ENCODE measurements around the gene IL1RL1. TPM values are rescaled to one million over a fixed set of nuclear protein-coding genes. Genes with fewer than 3 reads are reported as not detected.
"Not testable (repeated sequence)": the region's sequence is repeated elsewhere in the genome, so short reads cannot be mapped to it uniquely, and the experiment has no call there.

IL1RL1 gene
- total RNA-seq, 2 experiments from 2014 or later, result 0.10 to 0.18 TPM

GRCh38 chr2:102304711-102305611 lies 6.4 kb upstream of the IL1RL1 start:
- H3K27me3 Mint-ChIP-seq, result peaks cover 11% of the 10 kb centered on the region
- H3K27ac Mint-ChIP-seq, result peak overlapping the region; percentile 83
- DNase-seq, result peak; percentile 22

GRCh38 chr2:102306125-102306524 lies 5.2 kb upstream of the IL1RL1 start:
- peaks cover 2% of the 10 kb centered on the region for H3K36me3 Mint-ChIP-seq
- H3K27ac Mint-ChIP-seq, result peak overlapping the region; percentile 83
- H3K4me1 Mint-ChIP-seq, result peaks cover 31% of the 10 kb centered on the region
- DNase-seq, result no peak
- peaks cover 11% of the 10 kb centered on the region for H3K27me3 Mint-ChIP-seq
- H3K4me3 Mint-ChIP-seq, result no peak overlapping the region
- H3K9me3 Mint-ChIP-seq, result no peaks in the 10 kb centered on the region

More at GRCh38 chr2:102304711-102305611, 6.4 kb upstream of the IL1RL1 start:
- Mint-ChIP-seq H3K36me3 (peaks cover 2% of the 10 kb centered on the region), H3K9me3 (no peaks in the 10 kb centered on the region), H3K4me1 (peaks cover 38% of the 10 kb centered on the region), H3K4me3 (no peak overlapping the region)

- Mint-ChIP-seq H3K27ac (no peak overlapping the region), H3K27me3 (peaks cover 6% of the 10 kb centered on the region), H3K9me3 (no peaks in the 10 kb centered on the region), H3K4me1 (no peaks in the 10 kb centered on the region), H3K4me3 (no peak overlapping the region), H3K36me3 (no peaks in the 10 kb centered on the region)
- DNase-seq, result no peak
These were observed 1.7 kb downstream of the IL1RL1 start for GRCh38 chr2:102313025-102313424.

- DNase-seq, result no peak
- Mint-ChIP-seq H3K4me3 (no peak overlapping the region), H3K9me3 (no peaks in the 10 kb centered on the region), H3K27me3 (peaks cover 3% of the 10 kb centered on the region), H3K4me1 (no peaks in the 10 kb centered on the region), H3K27ac (no peak overlapping the region), H3K36me3 (no peaks in the 10 kb centered on the region)
These were observed 2.1 kb downstream of the IL1RL1 start for GRCh38 chr2:102313471-102313870.

- Mint-ChIP-seq H3K36me3 (no peaks in the 10 kb centered on the region), H3K27ac (no peak overlapping the region), H3K27me3 (no peaks in the 10 kb centered on the region), H3K4me3 (no peak overlapping the region), H3K9me3 (no peaks in the 10 kb centered on the region), H3K4me1 (no peaks in the 10 kb centered on the region)
- DNase-seq, result no peak
These were observed 2.6 kb downstream of the IL1RL1 start for GRCh38 chr2:102313950-102314349.

- DNase-seq, result no peak
- Mint-ChIP-seq H3K4me3 (no peak overlapping the region), H3K4me1 (no peaks in the 10 kb centered on the region), H3K9me3 (no peaks in the 10 kb centered on the region), H3K27ac (no peak overlapping the region), H3K36me3 (no peaks in the 10 kb centered on the region), H3K27me3 (no peaks in the 10 kb centered on the region)
These were observed 4.6 kb downstream of the IL1RL1 start for GRCh38 chr2:102315921-102316320.

- Mint-ChIP-seq H3K9me3 (no peaks in the 10 kb centered on the region), H3K36me3 (no peaks in the 10 kb centered on the region), H3K27ac (no peak overlapping the region), H3K4me1 (no peaks in the 10 kb centered on the region), H3K27me3 (no peaks in the 10 kb centered on the region), H3K4me3 (no peak overlapping the region)
- DNase-seq, result no peak
These were observed 6.4 kb downstream of the IL1RL1 start for GRCh38 chr2:102317715-102318114.

- DNase-seq, result no peak
- Mint-ChIP-seq H3K27ac (no peak overlapping the region), H3K36me3 (no peaks in the 10 kb centered on the region), H3K4me1 (no peaks in the 10 kb centered on the region), H3K4me3 (no peak overlapping the region), H3K27me3 (no peaks in the 10 kb centered on the region), H3K9me3 (no peaks in the 10 kb centered on the region)
These were observed 7.1 kb downstream of the IL1RL1 start for GRCh38 chr2:102318437-102318836.

GRCh38 chr2:102321941-102322719 lies 10.8 kb downstream of the IL1RL1 start:
- no peaks in the 10 kb centered on the region for H3K36me3 Mint-ChIP-seq
- H3K9me3 Mint-ChIP-seq, result peaks cover 4% of the 10 kb centered on the region
- peaks cover 1% of the 10 kb centered on the region for H3K4me1 Mint-ChIP-seq
- DNase-seq, result no peak
- no peak overlapping the region for H3K27ac Mint-ChIP-seq
- no peak overlapping the region for H3K4me3 Mint-ChIP-seq
- peaks cover 3% of the 10 kb centered on the region for H3K27me3 Mint-ChIP-seq

GRCh38 chr2:102324914-102325313 lies 13.6 kb downstream of the IL1RL1 start:
- H3K36me3 Mint-ChIP-seq, H3K27ac Mint-ChIP-seq, DNase-seq, H3K9me3 Mint-ChIP-seq, H3K4me1 Mint-ChIP-seq, H3K27me3 Mint-ChIP-seq, H3K4me3 Mint-ChIP-seq: not testable (repeated sequence)

GRCh38 chr2:102331311-102331980 lies 20.1 kb downstream of the IL1RL1 start:
- no peak overlapping the region for H3K4me3 Mint-ChIP-seq
- no peaks in the 10 kb centered on the region for H3K27me3 Mint-ChIP-seq
- H3K9me3 Mint-ChIP-seq, result peaks cover 2% of the 10 kb centered on the region
- peaks cover 10% of the 10 kb centered on the region for H3K4me1 Mint-ChIP-seq
- no peak overlapping the region for H3K27ac Mint-ChIP-seq
- no peak for DNase-seq
- H3K36me3 Mint-ChIP-seq, result no peaks in the 10 kb centered on the region

- H3K27ac Mint-ChIP-seq, result no peak overlapping the region
- H3K36me3 Mint-ChIP-seq, result no peaks in the 10 kb centered on the region
- H3K4me1 Mint-ChIP-seq, result peaks cover 20% of the 10 kb centered on the region
- DNase-seq, result no peak
- no peaks in the 10 kb centered on the region for H3K9me3 Mint-ChIP-seq
- no peak overlapping the region for H3K4me3 Mint-ChIP-seq
- H3K27me3 Mint-ChIP-seq, result no peaks in the 10 kb centered on the region
These were observed 23.1 kb downstream of the IL1RL1 start for GRCh38 chr2:102334486-102334885.

GRCh38 chr2:102335871-102336366 lies 24.6 kb downstream of the IL1RL1 start:
- Mint-ChIP-seq H3K27me3 (no peaks in the 10 kb centered on the region), H3K9me3 (no peaks in the 10 kb centered on the region), H3K27ac (no peak overlapping the region)

GRCh38 chr2:102336502-102336945 lies 25.2 kb downstream of the IL1RL1 start:
- Mint-ChIP-seq H3K9me3 (no peaks in the 10 kb centered on the region), H3K36me3 (no peaks in the 10 kb centered on the region), H3K4me3 (no peak overlapping the region), H3K27ac (no peak overlapping the region), H3K27me3 (no peaks in the 10 kb centered on the region), H3K4me1 (peaks cover 20% of the 10 kb centered on the region)
- DNase-seq, result no peak

More at GRCh38 chr2:102335871-102336366, 24.6 kb downstream of the IL1RL1 start:
- DNase-seq, result no peak
- Mint-ChIP-seq H3K36me3 (no peaks in the 10 kb centered on the region), H3K4me3 (no peak overlapping the region), H3K4me1 (peaks cover 20% of the 10 kb centered on the region)

GRCh38 chr2:102337012-102337411 lies 25.6 kb downstream of the IL1RL1 start:
- H3K27me3 Mint-ChIP-seq, result no peaks in the 10 kb centered on the region
- DNase-seq, result no peak
- no peaks in the 10 kb centered on the region for H3K9me3 Mint-ChIP-seq
- H3K27ac Mint-ChIP-seq, result no peak overlapping the region
- H3K4me3 Mint-ChIP-seq, result no peak overlapping the region
- H3K36me3 Mint-ChIP-seq, result no peaks in the 10 kb centered on the region
- peaks cover 20% of the 10 kb centered on the region for H3K4me1 Mint-ChIP-seq

All from activated naive CD8-positive, alpha-beta T cell treated with anti-CD3 and anti-CD28 coated beads for 36 hours (primary cell).